A549 (cell line): ENCODE measurements around the gene CHKA.

Experiments
- POLR2A ChIP-seq: IDR thresholded peaks from 2 replicates; pipeline ENCODE4 v1.6.1; 2012; ENCODE audit warnings: mild to moderate bottlenecking, low read length
- POLR2AphosphoS2 ChIP-seq: conservative IDR thresholded peaks from 2 replicates; pipeline ENCODE4 v1.6.1; 2012; ENCODE audit warnings: low read length, improper control_type of control experiment, inconsistent platforms
- TF ChIP-seq, protein P1 (sequence below): fragments of >200 bp; sonication (Bioruptor Twin); formaldehyde crosslinking; IDR thresholded peaks from 3 replicates; pipeline ENCODE4 v1.5.1; 2016

DNA sequence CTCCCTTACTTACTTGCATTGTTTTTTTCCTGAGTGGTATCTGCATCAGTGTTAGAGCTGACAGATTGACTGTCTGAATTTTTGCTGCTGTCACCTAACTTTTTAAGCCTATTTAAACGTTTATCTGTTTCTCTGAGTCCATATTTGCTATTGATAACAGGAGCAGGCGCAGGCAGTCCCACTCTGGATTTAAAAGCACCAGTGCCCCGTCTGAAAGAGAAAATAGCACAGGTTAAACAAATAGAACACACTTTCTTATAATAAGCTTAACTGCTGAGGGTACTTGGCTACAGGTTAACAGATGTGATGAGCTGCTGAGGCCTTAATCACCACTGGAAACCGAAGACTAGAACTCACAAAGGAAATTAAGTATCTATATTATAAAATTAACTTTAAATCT, 45.8 kb upstream of the CHKA start:
- TF ChIP-seq, protein P1, sequence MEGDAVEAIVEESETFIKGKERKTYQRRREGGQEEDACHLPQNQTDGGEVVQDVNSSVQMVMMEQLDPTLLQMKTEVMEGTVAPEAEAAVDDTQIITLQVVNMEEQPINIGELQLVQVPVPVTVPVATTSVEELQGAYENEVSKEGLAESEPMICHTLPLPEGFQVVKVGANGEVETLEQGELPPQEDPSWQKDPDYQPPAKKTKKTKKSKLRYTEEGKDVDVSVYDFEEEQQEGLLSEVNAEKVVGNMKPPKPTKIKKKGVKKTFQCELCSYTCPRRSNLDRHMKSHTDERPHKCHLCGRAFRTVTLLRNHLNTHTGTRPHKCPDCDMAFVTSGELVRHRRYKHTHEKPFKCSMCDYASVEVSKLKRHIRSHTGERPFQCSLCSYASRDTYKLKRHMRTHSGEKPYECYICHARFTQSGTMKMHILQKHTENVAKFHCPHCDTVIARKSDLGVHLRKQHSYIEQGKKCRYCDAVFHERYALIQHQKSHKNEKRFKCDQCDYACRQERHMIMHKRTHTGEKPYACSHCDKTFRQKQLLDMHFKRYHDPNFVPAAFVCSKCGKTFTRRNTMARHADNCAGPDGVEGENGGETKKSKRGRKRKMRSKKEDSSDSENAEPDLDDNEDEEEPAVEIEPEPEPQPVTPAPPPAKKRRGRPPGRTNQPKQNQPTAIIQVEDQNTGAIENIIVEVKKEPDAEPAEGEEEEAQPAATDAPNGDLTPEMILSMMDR: no peak
- TF ChIP-seq POLR2A: no peak
- TF ChIP-seq POLR2AphosphoS2: no peak
